Memory B cell (primary cell): ENCODE data around the gene ESRRA.
"Not testable (repeated sequence)": the region's sequence is repeated elsewhere in the genome, so short reads cannot be mapped to it uniquely, and the experiment has no call there.

Source experiments
- ATAC-seq: fragments of 150-1000 bp; cut with Tn5 transposase; 2 replicates; pipeline ENCODE4 v1.10.0; 2021; ENCODE audit warnings: low read depth, mild to moderate bottlenecking, moderate library complexity
- DNase-seq, 2 donors: peaks; one replicate each; pipeline ENCODE4 v3.0.0; 2022; ENCODE audit warnings: low spot score in 2 of 2
- H3K27ac Mint-ChIP-seq: one replicate; pipeline ENCODE4 v1.8.0; 2022; ENCODE audit warnings: mild to moderate bottlenecking, moderate library complexity, mixed read lengths
- H3K27me3 Mint-ChIP-seq: one replicate; pipeline ENCODE4 v1.8.0; 2022; ENCODE audit warnings: mixed read lengths
- H3K36me3 Mint-ChIP-seq: one replicate; pipeline ENCODE4 v1.8.0; 2022; ENCODE audit warnings: mild to moderate bottlenecking, mixed read lengths
- H3K4me1 Mint-ChIP-seq: one replicate; pipeline ENCODE4 v1.8.0; 2022; ENCODE audit warnings: mixed read lengths
- H3K4me3 Mint-ChIP-seq: one replicate; pipeline ENCODE4 v1.8.0; 2022; ENCODE audit warnings: mild to moderate bottlenecking, moderate library complexity, mixed read lengths
- H3K9me3 Mint-ChIP-seq: one replicate; pipeline ENCODE4 v1.8.0; 2022; ENCODE audit warnings: mixed read lengths

The ESRRA gene

GRCh38 chr11:64305691-64306562 lies 603 bp downstream of the ESRRA start:
- peaks cover 2% of the 10 kb centered on the region for H3K36me3 Mint-ChIP-seq
- H3K27ac Mint-ChIP-seq: peak overlapping the region; percentile 94
- no peaks in the 10 kb centered on the region for H3K9me3 Mint-ChIP-seq
- H3K4me3 Mint-ChIP-seq: peak overlapping the region; percentile 98
- H3K4me1 Mint-ChIP-seq: peaks cover 15% of the 10 kb centered on the region
- DNase-seq (peak; percentile 46 to 67), ATAC-seq (peak; percentile 14)
- no peaks in the 10 kb centered on the region for H3K27me3 Mint-ChIP-seq

GRCh38 chr11:64306563-64306875 lies 1.2 kb downstream of the ESRRA start:
- no peaks in the 10 kb centered on the region for H3K27me3 Mint-ChIP-seq
- peak overlapping the region; percentile 98 for H3K4me3 Mint-ChIP-seq
- ATAC-seq (no peak), DNase-seq (no peak)
- H3K36me3 Mint-ChIP-seq: peaks cover 2% of the 10 kb centered on the region
- H3K27ac Mint-ChIP-seq: peak overlapping the region; percentile 94
- H3K4me1 Mint-ChIP-seq: peaks cover 14% of the 10 kb centered on the region
- H3K9me3 Mint-ChIP-seq: no peaks in the 10 kb centered on the region

GRCh38 chr11:64306876-64307622 lies 1.7 kb downstream of the ESRRA start:
- peaks cover 2% of the 10 kb centered on the region for H3K36me3 Mint-ChIP-seq

GRCh38 chr11:64307795-64308194 lies 2.5 kb downstream of the ESRRA start:
- H3K27me3 Mint-ChIP-seq, H3K27ac Mint-ChIP-seq, H3K9me3 Mint-ChIP-seq, H3K36me3 Mint-ChIP-seq, ATAC-seq: not testable (repeated sequence)
- Mint-ChIP-seq H3K4me3 (peak overlapping the region; percentile 27), H3K4me1 (peaks cover 18% of the 10 kb centered on the region)
- DNase-seq: peak in 1 of 2 donors; percentile 8

More at GRCh38 chr11:64306876-64307622, 1.7 kb downstream of the ESRRA start:
- Mint-ChIP-seq H3K27ac (no peak overlapping the region), H3K4me1 (peaks cover 14% of the 10 kb centered on the region), H3K4me3 (peak overlapping the region; percentile 49), H3K27me3 (no peaks in the 10 kb centered on the region), H3K9me3 (no peaks in the 10 kb centered on the region)
- DNase-seq: no peak
- ATAC-seq: no peak

- Mint-ChIP-seq H3K4me3 (no peak overlapping the region), H3K4me1 (peaks cover 14% of the 10 kb centered on the region), H3K27ac (peak overlapping the region; percentile 68), H3K9me3 (no peaks in the 10 kb centered on the region), H3K27me3 (no peaks in the 10 kb centered on the region), H3K36me3 (peaks cover 7% of the 10 kb centered on the region)
- no peak for DNase-seq
- ATAC-seq: no peak
Observed at GRCh38 chr11:64312947-64313346, 7.6 kb downstream of the ESRRA start.

GRCh38 chr11:64313491-64314145 lies 8.3 kb downstream of the ESRRA start:
- no peaks in the 10 kb centered on the region for H3K27me3 Mint-ChIP-seq
- H3K4me1 Mint-ChIP-seq: peaks cover 16% of the 10 kb centered on the region
- DNase-seq (no peak), ATAC-seq (no peak)
- no peaks in the 10 kb centered on the region for H3K9me3 Mint-ChIP-seq
- H3K4me3 Mint-ChIP-seq: no peak overlapping the region
- H3K27ac Mint-ChIP-seq: peak overlapping the region; percentile 68
- H3K36me3 Mint-ChIP-seq: peaks cover 7% of the 10 kb centered on the region

- ATAC-seq: no peak
- H3K4me3 Mint-ChIP-seq: no peak overlapping the region
- no peaks in the 10 kb centered on the region for H3K9me3 Mint-ChIP-seq
- no peaks in the 10 kb centered on the region for H3K27me3 Mint-ChIP-seq
- H3K4me1 Mint-ChIP-seq: peaks cover 21% of the 10 kb centered on the region
- H3K27ac Mint-ChIP-seq: no peak overlapping the region
- peaks cover 7% of the 10 kb centered on the region for H3K36me3 Mint-ChIP-seq
- DNase-seq: no peak
Observed at GRCh38 chr11:64314146-64314804, 9.0 kb downstream of the ESRRA start.

GRCh38 chr11:64314805-64315561 lies 9.7 kb downstream of the ESRRA start:
- no peaks in the 10 kb centered on the region for H3K9me3 Mint-ChIP-seq
- no peaks in the 10 kb centered on the region for H3K27me3 Mint-ChIP-seq
- peaks cover 7% of the 10 kb centered on the region for H3K36me3 Mint-ChIP-seq
- no peak overlapping the region for H3K27ac Mint-ChIP-seq
- no peak overlapping the region for H3K4me3 Mint-ChIP-seq
- no peak for ATAC-seq
- peaks cover 22% of the 10 kb centered on the region for H3K4me1 Mint-ChIP-seq
- DNase-seq: no peak

- Mint-ChIP-seq H3K36me3 (peaks cover 11% of the 10 kb centered on the region), H3K4me1 (peaks cover 21% of the 10 kb centered on the region), H3K4me3 (peak overlapping the region; percentile 96), H3K27ac (peak overlapping the region; percentile 99)
- DNase-seq, ATAC-seq, H3K27me3 Mint-ChIP-seq, H3K9me3 Mint-ChIP-seq: not testable (repeated sequence)
Observed at GRCh38 chr11:64315667-64316526, 10.6 kb downstream of the ESRRA start.

- peak overlapping the region; percentile 96 for H3K4me3 Mint-ChIP-seq
- H3K4me1 Mint-ChIP-seq: peaks cover 20% of the 10 kb centered on the region
- H3K9me3 Mint-ChIP-seq: no peaks in the 10 kb centered on the region
- H3K27ac Mint-ChIP-seq: peak overlapping the region; percentile 99
- peak; percentile 21 for ATAC-seq
- no peak for DNase-seq
- peaks cover 15% of the 10 kb centered on the region for H3K36me3 Mint-ChIP-seq
- H3K27me3 Mint-ChIP-seq: no peaks in the 10 kb centered on the region
Observed at GRCh38 chr11:64316672-64317324, 11.5 kb downstream of the ESRRA start.

GRCh38 chr11:64317325-64317960 lies 12.1 kb downstream of the ESRRA start, which contains the start of gene TRMT112:
TRMT112 (minus strand) TSS chr11:64317559; CDS start chr11:64317526, 33 bp downstream.
- Mint-ChIP-seq H3K27me3 (no peaks in the 10 kb centered on the region), H3K36me3 (peaks cover 15% of the 10 kb centered on the region), H3K4me3 (peak within 1 kb of the TSS; percentile 96), H3K27ac (peak within 1 kb of the TSS; percentile 99), H3K9me3 (no peaks in the 10 kb centered on the region), H3K4me1 (peaks cover 20% of the 10 kb centered on the region)
- ATAC-seq (peak; percentile 70), DNase-seq (peak; percentile 87 to 89)
